NB4 (cell line): ENCODE measurements around the gene TTC19.
A peak's percentile ranks its signal among the peaks of the same experiment; 100 is the strongest.

ENCODE experiments used
- DNase-seq: peaks from one replicate; pipeline ENCODE4 v3.0.0; 2010; ENCODE audit warnings: low read depth
- H3K4me3 ChIP-seq: one replicate; pipeline ENCODE4 v1.5.1; 2011; ENCODE audit warnings: mild to moderate bottlenecking, low read depth, low read length, moderate library complexity
- CTCF ChIP-seq: IDR thresholded peaks from one replicate; pipeline ENCODE4 v1.5.1; 2012; ENCODE audit warnings: low read depth, low read length
- MYC ChIP-seq: IDR thresholded peaks from 2 replicates; pipeline ENCODE4 v1.6.1; 2011; ENCODE audit warnings: low read depth, low read length
- POLR2A ChIP-seq: IDR thresholded peaks from 2 replicates; pipeline ENCODE4 v1.6.1; 2011; ENCODE audit warnings: mild to moderate bottlenecking; ENCODE audit not compliant: insufficient read length; ENCODE audit errors: extremely low read depth
- TF ChIP-seq, protein P1 (sequence below): IDR thresholded peaks from 2 replicates; pipeline ENCODE4 v1.6.1; 2011; ENCODE audit warnings: low read depth, low read length

TTC19 gene

GRCh38 chr17:16005636-16006035 is 6.0 kb downstream of the TTC19 start:
- no peak for DNase-seq
- TF ChIP-seq CTCF (no peak), POLR2A (no peak), MYC (no peak)
- TF ChIP-seq, protein P1, sequence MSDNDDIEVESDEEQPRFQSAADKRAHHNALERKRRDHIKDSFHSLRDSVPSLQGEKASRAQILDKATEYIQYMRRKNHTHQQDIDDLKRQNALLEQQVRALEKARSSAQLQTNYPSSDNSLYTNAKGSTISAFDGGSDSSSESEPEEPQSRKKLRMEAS = no peak
- H3K4me3 ChIP-seq = no peak overlapping the region

DNA sequence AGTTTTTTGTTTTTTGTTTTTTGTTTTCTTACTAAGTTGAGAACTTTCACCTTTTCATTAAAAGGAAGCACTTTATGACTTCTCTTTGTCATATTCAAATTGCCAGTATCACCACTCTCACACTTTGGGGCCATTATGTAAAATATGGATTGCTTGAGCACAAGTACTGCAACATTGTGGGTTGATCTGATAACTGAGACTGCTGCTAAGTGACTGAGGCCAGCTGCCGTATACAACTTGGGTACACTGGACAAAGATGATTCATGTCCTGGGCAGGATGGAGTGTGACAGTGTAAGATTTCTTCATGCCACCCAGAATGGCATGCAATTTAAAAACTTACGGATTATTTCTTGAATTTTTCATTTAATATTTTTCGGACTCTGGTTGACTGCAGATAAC is 7.8 kb downstream of the TTC19 start:
- no peak for TF ChIP-seq MYC
- H3K4me3 ChIP-seq = no peak overlapping the region
- DNase-seq = no peak

GRCh38 chr17:16013943-16014407 is 14.4 kb downstream of the TTC19 start:
- no peak for DNase-seq

GRCh38 chr17:16019347-16019746 is 19.7 kb downstream of the TTC19 start:
- DNase-seq = peak; percentile 19
- TF ChIP-seq CTCF = no peak
- TF ChIP-seq MYC = no peak
- TF ChIP-seq POLR2A = no peak
- TF ChIP-seq, protein P1 = no peak
- no peak overlapping the region for H3K4me3 ChIP-seq

More at GRCh38 chr17:16013943-16014407, 14.4 kb downstream of the TTC19 start:
- H3K4me3 ChIP-seq = no peak overlapping the region
- peak; percentile 11 for TF ChIP-seq CTCF
- TF ChIP-seq POLR2A = no peak

DNA sequence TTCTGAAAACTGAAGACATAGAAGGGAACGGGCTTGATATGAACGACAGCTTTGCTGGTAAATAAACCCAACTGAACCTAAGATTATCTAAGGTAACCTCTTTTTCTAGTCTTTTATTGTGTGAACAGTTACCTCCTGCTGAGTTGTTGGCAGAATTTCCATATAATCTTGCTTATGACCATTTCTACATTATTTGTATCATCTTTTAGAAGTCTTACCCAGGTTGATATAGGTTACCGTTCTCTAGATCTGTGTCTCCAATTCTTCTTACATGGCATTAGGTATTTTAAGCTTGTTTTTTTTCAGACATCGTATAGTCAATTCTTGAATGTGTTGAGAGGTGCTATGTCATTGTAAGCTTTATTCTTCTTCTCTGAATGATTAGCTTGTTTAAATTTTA is 24.3 kb downstream of the TTC19 start:
- no peak for DNase-seq
- H3K4me3 ChIP-seq = no peak overlapping the region
- TF ChIP-seq MYC = no peak
- TF ChIP-seq, protein P1 = no peak
- no peak for TF ChIP-seq POLR2A
- TF ChIP-seq CTCF = no peak

DNA sequence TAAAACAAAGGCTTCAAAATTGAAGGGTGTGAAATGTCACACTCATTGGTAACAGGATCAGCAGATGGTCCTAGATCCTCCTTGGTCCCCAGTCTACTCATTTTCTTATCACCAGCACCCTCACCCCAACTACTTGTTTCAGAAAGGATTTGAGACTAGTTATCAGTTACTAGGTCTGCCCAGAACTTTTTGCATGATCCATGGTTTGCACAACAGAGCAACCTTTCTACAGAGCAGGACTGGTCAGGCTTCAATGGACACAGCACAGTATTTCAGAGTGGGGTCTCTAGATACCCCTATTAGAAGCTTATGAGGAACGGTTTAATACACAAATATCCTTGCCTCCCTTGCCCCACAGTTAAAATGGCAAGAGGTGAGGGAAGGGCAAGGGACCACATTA is 25.6 kb downstream of the TTC19 start:
- TF ChIP-seq, protein P1 = no peak
- TF ChIP-seq MYC (no peak), POLR2A (no peak), CTCF (no peak)

More for the DNA sequence above, 25.6 kb downstream of the TTC19 start:
- no peak overlapping the region for H3K4me3 ChIP-seq
- DNase-seq = no peak
